Loucy (cell line): Measurements from ENCODE around the gene FGF2.

Experiments
- H2AFZ ChIP-seq: fragments of 200-600 bp; sonication (generic); 2 replicates; pipeline ENCODE4 v1.6.0; 2016; ENCODE audit warnings: antibody characterized with exemption, mild to moderate bottlenecking, low read length, moderate library complexity
- H3F3A ChIP-seq: fragments of 200-600 bp; 2 replicates; pipeline ENCODE4 v1.6.0; 2016; ENCODE audit warnings: antibody characterized with exemption, low read depth, mild to moderate bottlenecking
- H3K27me3 ChIP-seq: fragments of 200-600 bp; sonication (generic); 2 replicates; pipeline ENCODE4 v1.6.1; 2014; ENCODE audit warnings: low read length, mild to moderate bottlenecking; ENCODE audit not compliant: insufficient read depth, poor library complexity, severe bottlenecking
- H3K36me3 ChIP-seq: fragments of 200-600 bp; sonication (generic); 2 replicates; pipeline ENCODE4 v1.6.1; 2016; ENCODE audit warnings: low read length; ENCODE audit not compliant: insufficient read depth
- H3K4me1 ChIP-seq: fragments of 200-600 bp; sonication (generic); 2 replicates; pipeline ENCODE4 v1.5.1; 2014; ENCODE audit warnings: low read length, mild to moderate bottlenecking; ENCODE audit not compliant: insufficient read depth, poor library complexity, severe bottlenecking
- H3K4me2 ChIP-seq: fragments of 200-600 bp; sonication (generic); 2 replicates; pipeline ENCODE4 v1.6.0; 2014; ENCODE audit warnings: antibody characterized with exemption, low read length, low read depth, mild to moderate bottlenecking; ENCODE audit not compliant: poor library complexity, severe bottlenecking
- H3K4me3 ChIP-seq: fragments of 200-600 bp; sonication (generic); 2 replicates; pipeline ENCODE4 v1.5.1; 2014; ENCODE audit warnings: low read length, mild to moderate bottlenecking, mixed read lengths; ENCODE audit not compliant: poor library complexity, severe bottlenecking
- H3K79me2 ChIP-seq: fragments of 200-600 bp; sonication (generic); 2 replicates; pipeline ENCODE4 v1.6.1; 2014; ENCODE audit warnings: low read length; ENCODE audit not compliant: insufficient read depth
- H3K9ac ChIP-seq: fragments of 200-600 bp; sonication (generic); 2 replicates; pipeline ENCODE4 v1.6.0; 2014; ENCODE audit warnings: mild to moderate bottlenecking, low read depth, low read length, moderate library complexity; ENCODE audit not compliant: poor library complexity, severe bottlenecking
- H3K9me2 ChIP-seq: fragments of 200-600 bp; sonication (generic); replicated peaks from 2 replicates; pipeline ENCODE4 v1.6.1; 2016; ENCODE audit warnings: low read depth, low read length, mixed read lengths
- H3K9me3 ChIP-seq: fragments of 200-600 bp; sonication (generic); 2 replicates; pipeline ENCODE4 v1.6.1; 2014; ENCODE audit warnings: mild to moderate bottlenecking, antibody characterized with exemption, low read length, low read depth; ENCODE audit not compliant: insufficient read depth
- H4K20me1 ChIP-seq: fragments of 200-600 bp; sonication (generic); 2 replicates; pipeline ENCODE4 v1.6.0; 2014; ENCODE audit warnings: antibody characterized with exemption, low read length, mild to moderate bottlenecking; ENCODE audit not compliant: insufficient read depth, poor library complexity, severe bottlenecking
- CTCF ChIP-seq: fragments of 200-600 bp; sonication (generic); conservative IDR thresholded peaks from 2 replicates; pipeline ENCODE4 v1.5.1; 2014; ENCODE audit warnings: mild to moderate bottlenecking, antibody characterized with exemption, low read length
- EZH2phosphoT487 ChIP-seq: fragments of 200-600 bp; IDR thresholded peaks from 2 replicates; pipeline ENCODE4 v1.6.1; 2018; ENCODE audit warnings: antibody characterized with exemption, mild to moderate bottlenecking, moderate library complexity, borderline replicate concordance

The FGF2 gene

GRCh38 chr4:122894827-122895226 is 68.2 kb downstream of the FGF2 start:
- Histone ChIP-seq H3K79me2 (no peaks in the 10 kb centered on the region), H3K9ac (no peak overlapping the region), H2AFZ (no peak overlapping the region), H3K4me1 (no peaks in the 10 kb centered on the region), H3K9me3 (no peaks in the 10 kb centered on the region), H3K4me2 (no peak overlapping the region), H3K27me3 (no peaks in the 10 kb centered on the region), H3K36me3 (no peaks in the 10 kb centered on the region), H3F3A (no peaks in the 10 kb centered on the region), H3K4me3 (no peak overlapping the region), H4K20me1 (no peaks in the 10 kb centered on the region), H3K9me2 (no peaks in the 10 kb centered on the region)
- TF ChIP-seq EZH2phosphoT487 (no peak), CTCF (no peak)

DNA sequence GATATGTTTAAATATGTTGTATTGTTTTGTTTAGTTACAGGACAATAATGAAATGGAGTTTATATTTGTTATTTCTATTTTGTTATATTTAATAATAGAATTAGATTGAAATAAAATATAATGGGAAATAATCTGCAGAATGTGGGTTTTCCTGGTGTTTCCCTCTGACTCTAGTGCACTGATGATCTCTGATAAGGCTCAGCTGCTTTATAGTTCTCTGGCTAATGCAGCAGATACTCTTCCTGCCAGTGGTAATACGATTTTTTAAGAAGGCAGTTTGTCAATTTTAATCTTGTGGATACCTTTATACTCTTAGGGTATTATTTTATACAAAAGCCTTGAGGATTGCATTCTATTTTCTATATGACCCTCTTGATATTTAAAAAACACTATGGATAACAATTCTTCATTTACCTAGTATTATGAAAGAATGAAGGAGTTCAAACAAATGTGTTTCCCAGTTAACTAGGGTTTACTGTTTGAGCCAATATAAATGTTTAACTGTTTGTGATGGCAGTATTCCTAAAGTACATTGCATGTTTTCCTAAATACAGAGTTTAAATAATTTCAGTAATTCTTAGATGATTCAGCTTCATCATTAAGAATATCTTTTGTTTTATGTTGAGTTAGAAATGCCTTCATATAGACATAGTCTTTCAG is 68.8 kb downstream of the FGF2 start:
- Histone ChIP-seq H3K27me3 (no peaks in the 10 kb centered on the region), H2AFZ (no peak overlapping the region), H3K4me2 (no peak overlapping the region), H3F3A (no peaks in the 10 kb centered on the region), H3K36me3 (no peaks in the 10 kb centered on the region), H3K79me2 (no peaks in the 10 kb centered on the region), H3K9me3 (no peaks in the 10 kb centered on the region), H4K20me1 (no peaks in the 10 kb centered on the region), H3K4me1 (no peaks in the 10 kb centered on the region), H3K9ac (no peak overlapping the region), H3K9me2 (no peaks in the 10 kb centered on the region), H3K4me3 (no peak overlapping the region)
- no peak for TF ChIP-seq CTCF
- TF ChIP-seq EZH2phosphoT487, result no peak

GRCh38 chr4:122896270-122896669 is 69.6 kb downstream of the FGF2 start:
- Histone ChIP-seq H3K36me3 (no peaks in the 10 kb centered on the region), H3F3A (no peaks in the 10 kb centered on the region), H3K9ac (no peak overlapping the region), H3K27me3 (no peaks in the 10 kb centered on the region), H3K79me2 (no peaks in the 10 kb centered on the region), H3K9me2 (no peaks in the 10 kb centered on the region), H3K4me3 (no peak overlapping the region), H3K4me2 (no peak overlapping the region), H3K9me3 (no peaks in the 10 kb centered on the region), H3K4me1 (no peaks in the 10 kb centered on the region), H2AFZ (no peak overlapping the region), H4K20me1 (no peaks in the 10 kb centered on the region)
- no peak for TF ChIP-seq EZH2phosphoT487
- no peak for TF ChIP-seq CTCF
